ENCODE measurements around the gene ASCL4.
"Not testable (repeated sequence)": the region's sequence is repeated elsewhere in the genome, so short reads cannot be mapped to it uniquely, and the experiment has no call there.

The ASCL4 gene, protein sequence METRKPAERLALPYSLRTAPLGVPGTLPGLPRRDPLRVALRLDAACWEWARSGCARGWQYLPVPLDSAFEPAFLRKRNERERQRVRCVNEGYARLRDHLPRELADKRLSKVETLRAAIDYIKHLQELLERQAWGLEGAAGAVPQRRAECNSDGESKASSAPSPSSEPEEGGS

DNA sequence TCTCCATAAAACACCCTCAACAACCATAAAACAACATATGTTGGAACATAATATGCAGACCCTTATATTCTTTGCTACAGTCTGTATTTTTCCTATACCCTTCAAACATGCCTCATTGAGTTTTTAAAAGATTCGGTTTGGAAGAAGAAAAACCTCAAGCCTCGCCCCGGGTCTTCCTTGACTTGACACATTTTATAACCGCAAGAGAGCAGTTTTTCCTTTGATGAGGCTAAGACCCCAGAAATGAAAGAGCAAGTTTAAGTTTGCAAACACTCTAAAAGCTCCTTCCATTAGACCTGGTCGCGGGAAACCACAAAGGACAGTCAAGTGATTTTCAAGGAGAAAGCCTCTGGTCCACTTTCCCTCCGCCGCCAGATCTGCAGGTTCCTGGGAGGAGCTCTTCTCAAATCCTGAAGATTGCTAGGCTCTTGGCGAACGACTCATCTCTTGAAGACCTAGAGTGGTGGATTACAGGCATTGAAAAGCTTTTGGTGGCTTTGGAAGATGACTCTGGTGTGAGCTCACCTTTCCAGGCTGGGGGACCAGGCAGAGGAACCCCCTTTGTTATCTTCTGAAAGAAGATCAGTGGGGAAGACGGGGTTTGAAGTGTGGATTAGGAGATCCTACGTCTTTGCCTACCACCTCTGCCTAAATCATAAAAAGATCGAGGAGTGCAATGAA, at the start of gene ASCL4:
Gene ASCL4, plus strand, starts transcription at position 356 of the 681 bp plus-strand sequence. CDS start 515 bp downstream, outside the sequence.
- DNase-seq = no peak

DNA sequence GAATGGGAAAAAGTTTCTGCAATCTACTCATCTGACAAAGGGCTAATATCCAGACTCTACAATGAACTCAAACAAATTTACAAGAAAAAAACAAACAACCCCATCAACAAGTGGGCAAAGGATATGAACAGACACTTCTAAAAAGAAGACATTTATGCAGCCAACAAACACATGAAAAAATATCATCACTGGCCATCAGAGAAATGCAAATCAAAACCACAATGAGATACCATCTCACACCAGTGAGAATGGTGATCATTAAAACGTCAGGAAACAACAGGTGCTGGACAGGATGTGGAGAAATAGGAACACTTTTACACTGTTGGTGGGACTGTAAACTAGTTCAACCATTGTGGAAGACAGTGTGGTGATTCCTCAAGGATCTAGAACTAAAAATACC, 47.2 kb upstream of the ASCL4 start:
- DNase-seq = not testable (repeated sequence)

DNA sequence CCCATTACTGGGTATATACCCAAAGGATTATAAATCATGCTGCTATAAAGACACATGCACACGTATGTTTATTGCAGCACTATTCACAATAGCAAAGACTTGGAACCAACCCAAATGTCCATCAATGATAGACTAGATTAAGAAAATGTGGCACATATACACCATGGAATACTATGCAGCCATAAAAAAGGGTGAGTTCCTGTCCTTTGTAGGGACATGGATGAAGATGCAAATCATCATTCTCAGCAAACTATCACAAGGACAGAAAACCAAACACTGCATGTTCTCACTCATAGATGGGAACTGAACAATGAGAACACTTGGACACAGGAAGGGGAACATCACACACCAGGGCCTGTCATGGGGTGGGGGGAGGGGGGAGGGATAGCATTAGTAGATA, 46.8 kb upstream of the ASCL4 start:
- DNase-seq = not testable (repeated sequence)

DNA sequence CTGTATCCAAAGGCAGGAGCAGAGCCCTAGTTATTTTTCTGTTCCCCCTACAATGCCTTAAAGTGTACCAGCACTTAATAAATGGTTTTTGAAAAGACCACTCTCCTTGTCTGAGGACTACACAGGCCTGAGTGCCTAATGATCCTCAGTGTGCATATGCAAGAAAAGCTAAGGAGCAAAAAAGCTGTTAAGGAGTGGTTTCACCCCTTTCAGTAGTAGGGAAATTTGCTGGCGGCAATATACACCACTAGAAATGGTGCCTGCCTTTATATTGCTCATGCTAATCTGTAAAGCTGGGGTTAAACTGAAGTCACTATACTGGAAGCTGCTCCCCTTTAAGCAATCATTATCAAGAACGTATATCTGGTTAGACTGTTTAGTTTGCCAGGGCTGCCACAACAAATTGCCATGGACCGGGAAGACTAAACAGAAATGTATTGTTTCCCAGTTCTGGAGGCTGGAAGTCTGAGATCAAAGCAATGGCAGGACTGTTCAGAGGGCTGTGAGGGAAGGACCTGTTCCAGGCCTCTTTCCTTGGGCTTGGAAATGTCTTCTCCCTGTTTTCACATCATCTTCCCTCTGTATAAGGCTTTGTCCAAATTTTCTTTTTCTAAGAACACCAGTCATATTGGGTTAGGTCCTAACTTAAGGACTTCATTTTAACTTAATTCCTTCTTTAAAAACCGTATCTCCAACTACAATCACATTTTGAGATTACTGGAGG, 43.7 kb upstream of the ASCL4 start:
- no peak for DNase-seq

DNA sequence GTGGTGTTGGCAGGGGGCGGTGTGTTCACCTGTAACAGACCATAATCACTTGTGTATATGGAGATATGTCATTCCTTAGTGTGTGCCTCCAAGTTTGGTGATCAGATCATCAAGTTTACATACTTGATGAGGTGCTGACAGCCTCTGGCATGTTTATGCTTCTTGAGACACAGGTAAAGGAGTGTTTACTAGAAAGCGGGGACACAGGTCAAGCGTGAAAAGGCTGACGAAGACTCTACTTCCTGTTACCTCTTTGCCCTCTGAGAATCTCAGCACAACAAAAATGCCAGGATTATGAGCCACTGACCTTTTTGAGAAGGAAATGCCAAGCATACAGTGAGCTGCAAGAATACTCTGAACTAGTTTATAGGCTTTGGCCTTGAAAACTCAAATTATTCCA, 43.1 kb upstream of the ASCL4 start:
- no peak for DNase-seq

DNA sequence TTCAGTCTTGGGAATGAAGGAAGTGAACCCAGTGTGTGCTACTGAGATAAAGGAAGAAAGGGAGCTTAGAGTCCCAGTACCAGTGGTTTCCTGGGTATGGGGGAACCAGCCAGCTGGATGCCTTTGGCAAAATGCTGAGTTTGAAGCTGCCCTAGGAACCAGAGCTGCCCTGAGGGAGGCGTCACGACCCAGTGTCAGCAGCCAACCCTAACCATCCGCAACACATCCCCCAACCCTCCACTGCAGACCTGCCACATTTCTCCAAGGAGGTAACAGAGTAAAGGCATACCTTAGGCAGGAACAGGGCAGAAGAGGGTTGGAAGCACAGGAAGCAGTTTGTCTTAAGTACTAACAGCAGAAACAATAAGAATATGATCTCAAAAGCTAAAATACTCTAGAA, 42.1 kb upstream of the ASCL4 start:
- no peak for DNase-seq

DNA sequence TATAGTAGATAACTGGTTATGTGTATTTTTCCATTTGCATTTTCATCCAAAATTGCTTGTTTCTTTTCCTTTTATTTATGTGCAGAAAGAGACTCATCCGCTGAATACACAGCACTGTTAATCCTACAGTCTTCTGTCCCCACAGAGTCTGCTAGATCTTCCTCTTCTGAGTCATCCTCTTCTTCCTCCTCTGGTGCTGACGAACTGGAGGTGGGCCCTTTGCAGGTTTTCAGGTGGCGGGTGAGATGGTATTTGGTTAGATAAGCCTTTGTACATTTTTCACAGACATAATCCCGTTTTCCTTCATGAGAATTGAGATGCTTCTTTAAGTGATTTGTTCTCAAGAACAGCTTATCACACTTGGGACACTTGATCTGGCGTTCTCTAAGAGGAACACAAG, 40.4 kb upstream of the ASCL4 start:
- DNase-seq = no peak

DNA sequence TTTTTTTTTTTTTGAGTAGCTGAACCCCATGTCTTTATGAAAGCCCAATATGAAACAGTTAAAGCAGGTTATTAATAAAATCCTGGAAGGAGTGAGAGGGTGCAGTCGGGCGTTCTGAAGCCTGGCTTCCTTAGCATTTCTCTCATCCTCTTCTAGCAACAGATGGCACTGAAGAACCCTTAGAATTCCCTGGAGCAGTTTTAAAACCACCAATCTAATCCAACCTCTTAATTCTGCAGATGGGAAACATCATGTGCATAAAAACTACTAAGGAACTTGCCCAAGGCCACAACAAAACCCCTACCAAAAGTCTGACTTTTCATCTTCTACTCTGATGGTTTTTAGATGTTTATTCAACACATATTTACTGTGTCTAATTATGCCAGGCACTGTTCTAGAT, 38.7 kb upstream of the ASCL4 start:
- DNase-seq = no peak

DNA sequence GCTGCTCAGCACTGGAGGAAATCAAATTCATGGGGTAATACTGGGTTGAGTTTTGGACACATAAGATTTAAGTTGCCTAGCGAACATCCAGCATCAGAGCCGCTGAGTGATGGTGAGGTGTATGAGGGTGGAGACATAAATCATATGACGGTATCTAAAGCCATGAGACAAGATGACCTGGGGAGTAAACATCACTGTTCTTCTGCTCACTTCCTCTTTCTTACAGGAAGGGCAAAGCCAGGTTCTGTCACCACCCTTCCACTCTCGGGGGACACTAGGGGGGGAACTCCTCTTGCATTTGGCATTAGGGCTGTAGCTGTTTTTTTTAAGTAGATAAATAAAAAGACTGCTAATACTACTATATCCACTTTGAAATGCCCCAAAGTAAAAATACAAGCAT, 37.6 kb upstream of the ASCL4 start:
- DNase-seq = no peak

DNA sequence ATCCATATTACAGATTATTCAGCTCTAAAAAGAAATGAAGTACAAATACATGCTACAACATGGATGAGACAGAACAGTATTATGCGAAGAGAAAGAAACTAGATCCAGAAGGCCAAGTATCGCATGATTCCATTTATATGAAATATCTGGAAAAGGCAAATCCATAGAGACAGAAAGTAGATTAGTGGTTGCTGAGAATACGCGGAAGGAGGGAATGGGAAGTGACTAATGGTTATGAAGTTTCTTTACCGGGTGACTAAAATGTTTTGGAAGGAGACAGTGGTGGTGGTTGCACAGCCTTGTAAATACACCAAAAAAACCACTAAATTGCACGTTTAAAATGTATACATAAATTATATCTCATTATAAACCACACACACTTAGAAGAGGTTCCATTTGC, 26.0 kb upstream of the ASCL4 start:
- no peak for DNase-seq

DNA sequence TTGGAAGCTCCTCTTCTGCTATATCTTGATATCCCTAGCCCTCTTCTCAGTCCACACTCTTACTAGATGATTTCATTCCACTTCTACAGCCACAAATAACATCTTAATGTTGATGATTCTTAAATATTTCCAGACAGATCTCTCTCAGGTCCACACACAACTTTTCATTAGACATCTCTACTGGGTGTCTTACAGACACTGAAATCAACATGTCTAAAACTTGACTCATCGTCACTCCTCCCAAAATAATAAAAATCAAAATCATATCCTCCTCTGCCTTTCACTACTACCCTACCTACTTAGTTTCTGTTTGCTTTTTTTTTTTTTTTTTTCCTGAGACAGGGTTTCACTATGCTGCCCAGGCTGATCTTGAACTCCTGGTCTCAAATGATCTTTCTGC, 25.4 kb upstream of the ASCL4 start:
- no peak for DNase-seq

DNA sequence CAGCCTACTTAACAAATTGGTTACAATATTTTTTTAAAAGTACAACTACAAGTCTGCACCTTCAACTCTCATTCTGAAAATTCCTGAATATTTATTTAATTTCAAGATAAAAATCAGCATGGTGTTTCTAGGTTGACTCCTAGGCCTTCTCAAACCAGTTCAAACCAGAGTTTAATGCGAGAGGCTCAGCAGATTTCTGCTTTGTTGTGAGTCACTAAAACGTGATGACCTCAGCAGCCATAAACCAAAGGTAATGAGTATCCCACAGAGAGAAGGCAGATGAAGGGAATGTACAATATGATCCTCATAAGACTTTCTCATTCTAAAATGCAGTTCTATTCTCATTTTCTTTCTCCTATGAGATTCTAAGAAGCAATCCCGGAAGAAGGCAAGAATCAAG, 15.1 kb upstream of the ASCL4 start:
- no peak for DNase-seq

DNA sequence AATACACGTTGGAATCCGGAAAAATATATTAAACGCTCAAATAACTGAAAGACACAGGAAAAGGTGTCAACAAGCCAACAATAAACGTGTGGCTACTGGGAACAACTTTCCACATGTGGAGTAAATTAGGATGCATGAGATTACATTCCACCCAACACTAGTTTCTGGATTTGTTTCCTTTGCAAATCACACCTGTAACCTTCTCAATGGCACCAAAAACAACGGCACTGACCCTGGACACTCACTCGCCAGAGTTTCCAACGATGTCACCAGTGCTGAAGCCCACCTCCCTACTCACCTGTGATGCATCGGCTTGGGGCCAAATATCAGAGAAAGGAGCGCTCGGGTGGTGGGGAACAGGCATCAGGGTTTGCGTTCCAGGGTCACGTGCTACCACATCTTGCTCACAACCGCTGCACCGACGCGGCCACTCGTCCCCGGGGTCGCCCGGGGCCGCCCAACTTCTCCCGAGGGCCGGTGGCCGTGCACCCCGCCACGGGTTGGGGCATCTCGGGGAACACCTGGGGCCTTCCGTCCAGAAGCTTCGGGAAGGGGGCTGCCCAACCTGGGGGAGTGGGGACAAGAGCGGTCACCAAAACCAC, 14.2 kb upstream of the ASCL4 start:
- DNase-seq = no peak

DNA sequence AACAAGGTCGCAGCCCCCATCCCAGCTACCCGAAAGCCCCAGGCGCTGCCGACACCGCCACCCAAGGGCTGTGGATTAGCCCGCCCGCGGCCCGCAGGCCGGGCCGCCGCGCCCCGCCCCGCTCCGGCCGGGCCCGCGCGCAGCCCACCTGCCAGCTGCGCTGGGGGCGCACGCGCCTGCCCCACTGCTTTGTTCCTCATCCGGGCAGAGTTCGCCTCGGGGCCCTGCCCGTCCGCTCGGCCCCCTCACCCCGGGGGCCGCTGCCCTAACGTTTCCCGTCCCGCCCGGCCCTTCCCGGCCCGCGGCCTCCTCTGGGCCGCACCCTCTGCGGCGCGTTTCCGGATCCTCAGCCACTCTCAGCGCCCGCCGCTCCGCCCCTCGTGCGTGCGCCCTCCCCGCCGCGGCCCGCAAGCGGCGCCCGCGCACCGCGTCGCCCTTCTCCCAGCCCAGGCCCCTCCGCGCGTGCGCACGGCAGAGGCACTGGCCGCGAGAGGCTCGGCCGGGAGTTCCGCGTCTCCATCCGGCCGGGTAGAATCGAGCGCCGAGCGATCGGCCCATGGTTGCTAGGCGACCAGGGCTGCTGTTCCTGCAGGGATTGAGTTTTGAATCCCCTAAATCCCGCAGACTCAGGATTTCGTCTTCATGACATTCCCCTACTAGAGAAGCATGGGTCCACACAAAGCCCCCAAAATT, 13.5 kb upstream of the ASCL4 start, which contains the start of gene PRDM4:
Gene PRDM4, minus strand, starts transcription at position 329 of the 693 bp plus-strand sequence. CDS start 622 bp downstream, outside the sequence.
- peak; percentile 94 for DNase-seq

DNA sequence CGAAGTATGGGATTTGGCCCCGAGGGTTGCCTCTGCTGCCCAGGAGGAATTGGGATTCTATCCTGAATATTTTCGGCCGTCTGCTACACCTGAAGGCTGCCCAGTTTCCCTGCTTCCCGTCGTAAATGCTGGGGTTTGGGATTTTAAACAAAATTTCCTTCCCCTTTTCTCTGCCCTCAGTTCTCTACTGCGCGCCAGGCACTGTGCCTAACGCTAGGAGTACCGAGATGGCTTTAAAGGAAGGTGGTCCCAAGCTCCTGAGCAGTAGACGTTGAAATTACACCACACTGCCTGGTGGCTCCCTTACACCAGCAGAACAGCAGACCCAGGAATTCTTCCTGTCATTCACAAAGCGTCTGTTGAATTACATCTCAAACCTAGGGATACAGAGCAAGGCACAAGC, 13.0 kb upstream of the ASCL4 start:
- DNase-seq = no peak

DNA sequence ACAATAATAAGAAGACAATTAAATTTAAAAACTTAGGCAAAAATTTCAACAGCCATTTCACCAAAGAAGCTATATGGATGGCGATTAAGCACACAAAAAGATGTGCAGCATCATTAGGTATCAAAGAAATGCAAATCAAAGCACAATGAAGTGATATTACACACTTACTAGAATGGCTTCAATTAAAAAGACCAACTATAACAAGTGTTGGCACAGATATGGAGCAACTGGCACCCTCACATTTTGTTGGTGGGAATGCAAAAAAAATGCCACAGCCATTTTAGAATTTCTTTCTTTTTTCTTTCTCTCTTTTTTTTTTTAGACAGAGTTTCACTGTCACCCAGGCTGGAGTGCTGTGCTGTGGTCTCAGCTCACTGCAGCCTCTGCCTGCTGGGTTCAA, 11.6 kb upstream of the ASCL4 start:
- DNase-seq = no peak

DNA sequence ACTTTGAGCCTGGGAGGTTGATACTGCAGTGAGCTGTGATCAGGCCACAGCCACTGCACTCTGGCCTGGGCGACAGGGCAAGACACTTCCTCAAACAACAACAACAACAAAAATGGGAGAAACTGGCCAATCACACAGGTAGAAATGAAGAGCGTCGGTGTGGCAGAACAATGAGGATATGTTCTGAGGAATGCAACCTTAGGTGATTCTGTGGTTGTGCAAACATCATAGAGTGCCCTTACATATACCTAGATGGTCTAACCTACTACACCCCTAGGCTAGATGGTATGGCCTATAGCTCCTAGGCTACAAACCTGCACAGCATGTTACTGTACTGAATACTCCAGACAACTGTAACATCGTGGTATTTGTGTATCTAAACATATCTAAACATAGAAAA, 9.9 kb upstream of the ASCL4 start:
- no peak for DNase-seq

DNA sequence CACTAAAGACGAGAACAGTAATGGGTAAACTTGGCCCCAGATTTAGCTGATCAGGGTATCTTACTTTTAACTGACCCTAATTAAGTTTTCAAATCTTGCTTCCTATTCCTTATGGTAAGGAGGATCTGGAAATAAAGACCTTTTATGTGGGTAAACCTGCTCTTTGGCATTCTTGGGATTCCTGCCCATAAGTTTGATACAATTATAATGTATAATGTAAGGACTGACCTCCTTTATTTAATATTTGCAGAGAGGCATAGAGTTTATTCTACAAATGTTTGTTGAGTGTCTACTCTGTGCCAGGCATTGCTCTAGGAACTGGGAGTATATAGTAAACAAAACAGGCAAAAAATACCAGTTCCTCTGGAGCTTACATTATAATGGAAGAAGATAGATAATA, 9.2 kb upstream of the ASCL4 start:
- DNase-seq = no peak

DNA sequence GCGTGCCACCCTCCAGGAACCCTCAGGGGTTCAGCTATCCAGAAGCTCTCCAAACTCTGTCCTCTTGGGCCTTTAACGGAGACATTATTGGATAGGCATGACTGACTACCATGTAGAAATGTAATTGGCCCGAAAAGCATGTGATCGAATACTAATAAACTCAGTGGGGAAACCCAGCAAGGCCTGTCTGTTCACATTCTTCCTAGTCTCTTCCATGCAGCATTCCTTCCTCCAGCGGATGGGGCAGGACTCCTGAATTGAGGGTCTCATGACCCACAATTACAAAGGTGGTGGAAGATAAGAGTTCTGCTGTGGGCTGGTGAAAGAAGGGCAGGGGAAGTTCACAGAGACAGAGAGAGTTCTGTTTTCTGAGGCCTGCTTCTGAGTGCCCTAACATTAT, 7.0 kb upstream of the ASCL4 start:
- DNase-seq = no peak

DNA sequence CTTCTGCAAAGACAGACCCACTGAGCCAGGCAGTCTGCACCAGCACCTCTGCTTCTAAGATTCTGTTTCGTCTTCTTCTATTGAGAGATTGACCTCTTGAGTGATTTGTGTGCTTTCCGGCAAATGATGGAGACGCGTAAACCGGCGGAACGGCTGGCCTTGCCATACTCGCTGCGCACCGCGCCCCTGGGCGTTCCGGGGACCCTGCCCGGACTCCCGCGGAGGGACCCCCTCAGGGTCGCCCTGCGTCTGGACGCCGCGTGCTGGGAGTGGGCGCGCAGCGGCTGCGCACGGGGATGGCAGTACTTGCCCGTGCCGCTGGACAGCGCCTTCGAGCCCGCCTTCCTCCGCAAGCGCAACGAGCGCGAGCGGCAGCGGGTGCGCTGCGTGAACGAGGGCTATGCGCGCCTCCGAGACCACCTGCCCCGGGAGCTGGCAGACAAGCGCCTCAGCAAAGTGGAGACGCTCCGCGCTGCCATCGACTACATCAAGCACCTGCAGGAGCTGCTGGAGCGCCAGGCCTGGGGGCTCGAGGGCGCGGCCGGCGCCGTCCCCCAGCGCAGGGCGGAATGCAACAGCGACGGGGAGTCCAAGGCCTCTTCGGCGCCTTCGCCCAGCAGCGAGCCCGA, 703 bp downstream of the ASCL4 start:
- DNase-seq = no peak

DNA sequence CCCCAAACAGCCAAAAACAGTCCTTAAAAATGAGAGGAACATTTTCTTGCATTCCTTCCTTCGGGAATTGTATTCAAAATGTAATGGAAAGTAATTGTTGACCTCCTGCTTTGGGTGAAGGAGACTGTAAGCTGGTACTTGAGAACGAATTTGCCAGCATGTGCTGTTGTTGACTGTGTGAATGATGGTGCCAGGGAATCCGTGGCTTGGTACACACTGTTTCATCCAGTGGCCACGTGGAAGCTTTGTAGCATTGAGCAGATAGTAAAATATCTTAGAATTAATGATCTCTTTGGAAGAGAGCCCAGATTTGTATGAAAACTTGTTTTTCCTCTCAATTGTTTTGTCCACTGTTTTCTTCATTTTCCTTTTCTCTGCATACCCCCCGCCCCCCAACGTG, 1.7 kb downstream of the ASCL4 start:
- no peak for DNase-seq

DNA sequence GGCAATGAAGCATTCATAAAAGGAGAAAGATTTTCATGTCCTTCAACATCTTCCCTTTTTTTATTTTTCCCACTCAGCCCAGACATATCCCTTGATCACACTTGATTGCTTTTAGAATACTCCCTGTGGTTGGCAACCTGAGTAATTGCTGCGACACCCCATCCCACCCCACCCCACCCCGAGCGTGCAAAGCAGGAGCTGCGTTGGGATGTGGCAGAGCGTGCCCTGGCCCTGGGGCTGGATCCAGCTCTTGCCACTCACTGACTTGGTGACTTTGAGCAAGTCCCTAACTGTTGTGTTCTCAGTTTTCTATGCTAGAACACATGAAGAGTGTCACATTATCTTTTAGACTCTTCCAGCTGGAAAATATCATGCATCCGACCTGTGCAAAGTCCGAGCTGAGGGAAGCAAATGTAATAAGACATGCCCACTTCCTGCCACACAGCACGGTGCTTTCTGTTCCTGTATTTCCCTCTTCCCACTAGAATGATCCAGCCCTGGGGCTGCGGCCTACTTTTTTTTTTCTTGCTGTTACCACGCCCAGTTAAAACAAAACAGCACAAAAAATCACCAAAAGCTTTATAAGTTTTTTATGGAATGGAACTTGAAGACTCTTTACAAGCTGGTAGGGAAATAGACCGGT, 4.0 kb downstream of the ASCL4 start:
- no peak for DNase-seq

Data from GDM1 (cell line).